Breast epithelium (tissue), 4 donors: Measurements from ENCODE around the gene DGKA. TPM values are rescaled to one million over a fixed set of nuclear protein-coding genes. Genes with fewer than 3 reads are reported as not detected.
"Not testable (repeated sequence)": the region's sequence is repeated elsewhere in the genome, so short reads cannot be mapped to it uniquely, and the experiment has no call there.

Experiments used
- DNase-seq, 2 donors: peaks; one replicate each; pipeline ENCODE4 v3.0.0-alpha.2; 2019; ENCODE audit warnings: low spot score in 2 of 2
- H3K27ac ChIP-seq, 2 donors: fragments of 200-600 bp; sonication (generic) in 1 of 2; one replicate each; pipeline ENCODE4 v1.5.1; 2016 to 2019; ENCODE audit warnings: mild to moderate bottlenecking in 1 of 2
- H3K27me3 ChIP-seq, 2 donors: fragments of 200-600 bp; sonication (generic) in 1 of 2; one replicate each; pipeline versions ENCODE4 v1.5.1 to v1.6.0; 2017 to 2019; ENCODE audit warnings: control low read depth in 1 of 2, mild to moderate bottlenecking in 1 of 2
- H3K36me3 ChIP-seq: fragments of 200-600 bp; one replicate; pipeline ENCODE4 v1.5.1; 2019
- H3K4me1 ChIP-seq, 2 donors: fragments of 200-600 bp; sonication (generic); one replicate each; pipeline ENCODE4 v1.5.1; 2016 to 2019; ENCODE audit warnings: control low read depth in 1 of 2
- H3K4me3 ChIP-seq, 3 donors: fragments of 200-600 bp; sonication (generic); 1 replicate in 2 of 3; 2 replicates in 1 of 3; pipeline ENCODE4 v1.5.1; 2016 to 2019; ENCODE audit warnings: mild to moderate bottlenecking in 3 of 3, moderate library complexity in 2 of 3
- H3K9me3 ChIP-seq, 2 donors: fragments of 200-600 bp; sonication (generic) in 1 of 2; one replicate each; pipeline ENCODE4 v1.5.1; 2016 to 2019; ENCODE audit warnings: control low read depth in 1 of 2
- POLR2A ChIP-seq: fragments of 450-650 bp; IDR thresholded peaks from one replicate; pipeline ENCODE4 v1.6.1; 2016; ENCODE audit warnings: antibody characterized with exemption, mild to moderate bottlenecking, moderate library complexity
- POLR2AphosphoS5 ChIP-seq, 3 donors: sonication (generic); formaldehyde crosslinking; IDR thresholded peaks; one replicate each; pipeline ENCODE4 v1.6.1; 2017; ENCODE audit warnings: antibody characterized with exemption in 3 of 3
- intact Hi-C: fragments of 100-400 bp; cut with DNase I; formaldehyde crosslinking; loops from one replicate; pipeline ENCODE4 v1.15.1; 2023; ENCODE audit warnings: low total_unique reads
- total RNA-seq, 3 donors: library from RNA; depleted of rRNA; stranded (reverse); fragments of >200 nt; gene quantifications; one replicate each; pipeline ENCODE4 v1.1.0, GENCODE V29; 2016
- TF ChIP-seq, protein P1 (sequence below), 3 donors: fragments of 450-650 bp; IDR thresholded peaks; one replicate each; pipeline ENCODE4 v1.5.1; 2016 to 2017; ENCODE audit warnings: antibody characterized with exemption in 3 of 3, mild to moderate bottlenecking in 3 of 3, moderate library complexity in 3 of 3

Gene DGKA
- total RNA-seq, 3 donors from 2014 or later: 25.1 to 50.5 (median 44.2) TPM

DNA sequence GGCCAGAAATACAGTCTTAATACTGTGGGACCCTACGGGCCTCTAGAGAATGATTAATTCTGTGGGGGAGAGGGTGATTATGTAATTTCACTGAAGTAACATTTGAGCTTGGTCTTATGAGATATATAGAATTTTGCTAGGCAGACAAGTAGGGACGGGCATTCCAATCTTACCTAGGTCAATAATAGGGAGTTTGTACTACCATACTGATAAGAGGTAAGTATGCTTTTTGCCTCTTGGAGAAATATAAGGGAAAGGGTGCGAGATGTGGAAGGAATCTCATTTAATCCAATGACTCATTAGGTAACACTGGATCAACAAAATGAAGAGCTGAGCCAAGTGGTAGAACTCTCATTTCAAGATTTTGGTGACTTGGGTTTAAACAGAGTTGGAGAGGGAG lies 48.1 kb downstream of the DGKA start:
- Histone ChIP-seq H3K4me1 (no peaks in the 10 kb centered on the region), H3K9me3 (no peaks in the 10 kb centered on the region), H3K27ac (no peak overlapping the region), H3K27me3 (no peaks in the 10 kb centered on the region), H3K4me3 (no peak overlapping the region), H3K36me3 (no peaks in the 10 kb centered on the region)
- TF ChIP-seq POLR2A (no peak), POLR2AphosphoS5 (IDR thresholded peaks at IDR 0.05) (no peak)
- TF ChIP-seq, protein P1, sequence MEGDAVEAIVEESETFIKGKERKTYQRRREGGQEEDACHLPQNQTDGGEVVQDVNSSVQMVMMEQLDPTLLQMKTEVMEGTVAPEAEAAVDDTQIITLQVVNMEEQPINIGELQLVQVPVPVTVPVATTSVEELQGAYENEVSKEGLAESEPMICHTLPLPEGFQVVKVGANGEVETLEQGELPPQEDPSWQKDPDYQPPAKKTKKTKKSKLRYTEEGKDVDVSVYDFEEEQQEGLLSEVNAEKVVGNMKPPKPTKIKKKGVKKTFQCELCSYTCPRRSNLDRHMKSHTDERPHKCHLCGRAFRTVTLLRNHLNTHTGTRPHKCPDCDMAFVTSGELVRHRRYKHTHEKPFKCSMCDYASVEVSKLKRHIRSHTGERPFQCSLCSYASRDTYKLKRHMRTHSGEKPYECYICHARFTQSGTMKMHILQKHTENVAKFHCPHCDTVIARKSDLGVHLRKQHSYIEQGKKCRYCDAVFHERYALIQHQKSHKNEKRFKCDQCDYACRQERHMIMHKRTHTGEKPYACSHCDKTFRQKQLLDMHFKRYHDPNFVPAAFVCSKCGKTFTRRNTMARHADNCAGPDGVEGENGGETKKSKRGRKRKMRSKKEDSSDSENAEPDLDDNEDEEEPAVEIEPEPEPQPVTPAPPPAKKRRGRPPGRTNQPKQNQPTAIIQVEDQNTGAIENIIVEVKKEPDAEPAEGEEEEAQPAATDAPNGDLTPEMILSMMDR (IDR thresholded peaks at IDR 0.05): no peak
- intact Hi-C loops: loop anchor here (10.0 kb wide), 1 partner anchor 1126 kb away; no protein-coding TSS in a partner anchor
- no peak for DNase-seq

DNA sequence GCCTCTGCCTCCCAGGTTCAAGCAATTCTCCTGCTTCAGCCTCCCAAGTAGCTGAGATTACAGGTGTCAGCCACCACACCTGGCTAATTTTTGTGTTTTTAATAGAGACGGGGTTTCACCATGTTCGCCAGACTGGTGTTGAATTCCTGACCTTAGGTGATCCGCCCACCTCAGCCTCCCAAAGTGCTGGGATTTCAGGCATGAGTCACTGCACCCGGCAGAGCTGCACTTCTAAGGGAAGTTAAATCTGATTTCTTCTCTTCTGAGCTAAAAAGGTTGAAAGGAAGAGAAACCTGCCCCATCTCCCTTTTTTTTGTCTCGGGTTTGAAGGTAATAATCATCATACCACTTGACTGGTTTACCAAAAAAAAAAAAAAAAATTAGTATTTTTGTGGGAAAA lies 50.9 kb downstream of the DGKA start:
- H3K4me1 ChIP-seq, H3K4me3 ChIP-seq, H3K27ac ChIP-seq, H3K36me3 ChIP-seq, H3K27me3 ChIP-seq, intact Hi-C loops, H3K9me3 ChIP-seq, DNase-seq: not testable (repeated sequence)

DNA sequence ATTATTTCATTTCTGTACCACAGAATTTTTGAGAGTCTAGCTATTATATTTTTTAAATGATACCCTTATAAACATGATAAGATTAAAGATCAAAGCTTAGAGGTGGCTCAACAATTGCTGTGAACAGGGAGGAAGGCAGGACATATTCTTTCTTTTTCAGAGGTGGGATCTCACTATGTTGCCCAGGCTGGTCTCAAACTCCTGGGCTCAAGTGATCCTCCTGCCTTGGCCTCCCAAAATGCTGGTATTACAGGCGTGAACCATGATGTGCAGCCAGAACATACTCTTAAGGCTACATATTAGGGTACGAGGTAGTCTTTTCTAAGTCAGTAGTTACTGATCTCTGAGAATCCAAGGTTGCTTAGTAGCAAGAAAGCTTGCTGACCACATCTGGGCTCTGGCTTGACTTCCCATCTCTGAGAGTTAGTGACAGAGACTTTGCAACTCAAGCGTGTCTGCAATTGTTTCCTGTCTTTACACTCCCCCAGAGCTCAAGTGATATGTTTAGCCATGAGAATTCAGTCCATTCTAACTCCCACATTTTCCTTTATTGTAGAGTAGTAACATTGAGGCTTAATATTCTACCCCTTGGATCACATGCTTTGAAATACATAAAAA lies 51.5 kb downstream of the DGKA start:
- no peaks in the 10 kb centered on the region for H3K4me1 ChIP-seq
- intact Hi-C loops: no loop called here
- no peak for TF ChIP-seq POLR2AphosphoS5 (IDR thresholded peaks at IDR 0.05)
- no peak for TF ChIP-seq POLR2A
- TF ChIP-seq, protein P1 (IDR thresholded peaks at IDR 0.05): no peak
- no peaks in the 10 kb centered on the region for H3K9me3 ChIP-seq
- no peak overlapping the region for H3K4me3 ChIP-seq
- no peak for DNase-seq
- no peak overlapping the region for H3K27ac ChIP-seq
- no peaks in the 10 kb centered on the region for H3K36me3 ChIP-seq
- H3K27me3 ChIP-seq: no peaks in the 10 kb centered on the region

DNA sequence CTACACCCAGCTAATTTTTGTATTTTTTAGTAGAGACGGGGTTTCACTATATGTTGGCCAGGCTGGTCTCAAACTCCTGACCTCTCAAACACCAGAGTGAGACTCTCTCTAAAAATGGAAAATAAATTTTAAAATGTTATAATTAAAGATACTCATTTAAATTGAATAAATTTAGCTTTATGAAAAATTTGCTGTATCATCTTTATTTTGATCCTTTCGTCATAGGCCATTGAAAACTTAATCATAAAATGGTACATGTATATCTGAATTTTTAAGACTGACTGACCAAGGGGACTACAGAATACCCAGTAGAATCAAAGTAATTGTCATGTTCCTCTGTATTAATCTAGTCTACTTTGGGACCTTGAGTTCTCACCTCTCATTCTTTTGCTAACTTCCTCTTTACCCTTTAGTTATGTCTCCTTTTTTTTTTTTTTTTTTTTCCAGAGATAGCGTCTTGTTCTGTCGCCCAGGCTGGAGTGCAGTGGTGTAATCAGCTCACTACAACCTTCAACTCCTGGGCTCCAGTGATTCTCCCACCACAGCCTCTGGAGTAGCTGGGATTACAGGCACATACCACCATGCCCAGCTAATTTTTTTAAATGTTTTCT lies 52.4 kb downstream of the DGKA start:
- H3K4me3 ChIP-seq: no peak overlapping the region
- no peaks in the 10 kb centered on the region for H3K27me3 ChIP-seq
- H3K27ac ChIP-seq: no peak overlapping the region
- no peak for DNase-seq
- H3K36me3 ChIP-seq: no peaks in the 10 kb centered on the region
- no peaks in the 10 kb centered on the region for H3K4me1 ChIP-seq
- intact Hi-C loops: no loop called here
- no peak for TF ChIP-seq POLR2A
- TF ChIP-seq, protein P1 (IDR thresholded peaks at IDR 0.05): no peak
- no peak for TF ChIP-seq POLR2AphosphoS5 (IDR thresholded peaks at IDR 0.05)
- H3K9me3 ChIP-seq: no peaks in the 10 kb centered on the region

DNA sequence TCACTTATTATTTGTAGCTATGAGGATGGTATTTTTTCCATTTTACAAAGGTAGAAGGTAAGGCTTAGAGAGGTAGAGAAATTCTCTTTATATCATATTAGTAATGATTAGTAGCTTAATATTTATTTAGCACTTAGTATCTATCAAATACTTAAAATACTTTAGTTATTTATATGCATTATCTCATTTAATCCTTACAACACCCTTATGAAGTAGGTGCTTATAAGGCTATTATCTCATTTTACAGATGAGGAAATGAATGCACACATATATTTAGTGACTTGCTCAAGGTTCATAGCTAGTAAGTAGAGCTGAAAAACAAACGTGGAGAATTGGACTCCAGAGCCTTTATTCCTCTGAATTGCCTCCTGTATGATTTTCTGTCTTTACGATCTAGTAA lies 53.9 kb downstream of the DGKA start:
- H3K27me3 ChIP-seq: no peaks in the 10 kb centered on the region
- H3K27ac ChIP-seq: no peak overlapping the region
- intact Hi-C loops: no loop called here
- TF ChIP-seq, protein P1 (IDR thresholded peaks at IDR 0.05): no peak
- TF ChIP-seq POLR2A: no peak
- no peak for TF ChIP-seq POLR2AphosphoS5 (IDR thresholded peaks at IDR 0.05)
- H3K4me1 ChIP-seq: no peaks in the 10 kb centered on the region
- no peak for DNase-seq
- no peaks in the 10 kb centered on the region for H3K9me3 ChIP-seq
- H3K36me3 ChIP-seq: no peaks in the 10 kb centered on the region
- no peak overlapping the region for H3K4me3 ChIP-seq
